Measurements from ENCODE around the gene CORO2B. TPM values are rescaled to one million over a fixed set of nuclear protein-coding genes. Genes with fewer than 3 reads are reported as not detected.

CORO2B gene
- total and polyA plus RNA-seq, 2 of the 13 experiments (the other 11 are each of a cell fraction or from before 2014, with no cell fraction given), result 0.35 to 0.63 TPM

GRCh38 chr15:68763063-68763462, 184.3 kb downstream of the CORO2B start (continued):
- no peak for TF ChIP-seq ZNF414 (CRISPR knock-in tag; IDR thresholded peaks at IDR 0.05)

GRCh38 chr15:68764090-68764489, 185.3 kb downstream of the CORO2B start:
- Histone ChIP-seq H3K36me3 (replicated peaks in 1 of 2; ENCODE audit: control insufficient read depth in 1 of 2, insufficient read depth in 2 of 2, low read length in 2 of 2) (no peaks in the 10 kb centered on the region), H4K20me1 (ENCODE audit: insufficient read depth, low read length) (no peaks in the 10 kb centered on the region), H3K4me2 (ENCODE audit: low read depth, low read length) (no peak overlapping the region), H3K4me1 (ENCODE audit: insufficient read depth, low read length) (no peaks in the 10 kb centered on the region), H3K27me3 (ENCODE audit: control insufficient read depth in 1 of 2, insufficient read depth in 2 of 2, low read length in 2 of 2) (peaks cover 0 to 7% of the 10 kb centered on the region in 2 experiments; a peak in 1 of 5 replicates), H3K9ac (ENCODE audit: insufficient read depth, low read depth, low read length) (no peak overlapping the region), H2AFZ (ENCODE audit: low read length) (no peak overlapping the region), H3K9me3 (ENCODE audit: low read length) (no peaks in the 10 kb centered on the region), H3K27ac (ENCODE audit: extremely low read length, insufficient read depth, low read length) (no peak overlapping the region), H3K4me3 (replicated peaks in 1 of 3; ENCODE audit: insufficient read depth in 1 of 3, low read depth in 2 of 3, low read length in 3 of 3) (no peak overlapping the region), H3K79me2 (ENCODE audit: insufficient read depth, low read length) (no peaks in the 10 kb centered on the region)
- DNase-seq (ENCODE audit: low spot score) (no peak), ATAC-seq (no peak), FAIRE-seq (no peak)
- in situ Hi-C loops (cut with HindIII; ENCODE audit: extremely low pct_ligation_motif_present, low pct_unique_long_range_greater_than_20kb), result no loop called here
- TF ChIP-seq CENPT (CRISPR knock-in tag; IDR thresholded peaks at IDR 0.05; ENCODE audit: low read depth), result no peak
- TF ChIP-seq ETS1 (CRISPR knock-in tag; IDR thresholded peaks at IDR 0.05), result no peak
- TF ChIP-seq MATR3 (CRISPR knock-in tag; IDR thresholded peaks at IDR 0.05), result no peak
- TF ChIP-seq ZC3H13 (CRISPR knock-in tag; IDR thresholded peaks at IDR 0.05), result no peak
- 0% methylated on average over 1 of the region's 1 CpG for WGBS (ENCODE audit: low lambda C conversion rate)
- ChIA-PET CTCF (ENCODE audit: low intra/inter-chr PET ratio, low total read pairs) (no interaction called here), POLR2A (no interaction called here)
- BruUV-seq (replicated peaks), result no TSS peak
- intact Hi-C loops (cut with micrococcal nuclease; ENCODE audit: unreplicated experiment), result no loop called here

Data from HepG2 (cell line).